HepG2 (cell line): ENCODE results near the gene UMPS. TPM values are rescaled to one million over a fixed set of nuclear protein-coding genes. Genes with fewer than 3 reads are reported as not detected.

Experiments
- FUBP1 ChIP-seq: sonication (generic); formaldehyde crosslinking; IDR thresholded peaks from 2 replicates; pipeline ENCODE4 v1.5.1; 2020; ENCODE audit warnings: missing genetic modification reagents, mild to moderate bottlenecking, borderline replicate concordance
- HNF1B ChIP-seq: sonication (generic); formaldehyde crosslinking; IDR thresholded peaks from 2 replicates; pipeline ENCODE4 v1.5.1; 2020; ENCODE audit warnings: mild to moderate bottlenecking, moderate library complexity, missing genetic modification reagents
- HOXA3 ChIP-seq: sonication (generic); formaldehyde crosslinking; IDR thresholded peaks from 2 replicates; pipeline ENCODE4 v1.5.0; 2020; ENCODE audit warnings: missing genetic modification reagents
- NFE2 ChIP-seq: sonication (generic); formaldehyde crosslinking; IDR thresholded peaks from 2 replicates; pipeline ENCODE4 v1.4.0; 2020; ENCODE audit warnings: missing genetic modification reagents
- SMARCE1 ChIP-seq: fragments of 450-650 bp; IDR thresholded peaks from 2 replicates; pipeline ENCODE4 v1.6.1; 2017; ENCODE audit warnings: borderline replicate concordance
- ZNF530 ChIP-seq: sonication (generic); formaldehyde crosslinking; IDR thresholded peaks from 2 replicates; pipeline ENCODE4 v1.5.0; 2020; ENCODE audit warnings: low read depth, mild to moderate bottlenecking, missing genetic modification reagents
- ZNF598 ChIP-seq: sonication (generic); formaldehyde crosslinking; IDR thresholded peaks from 2 replicates; pipeline ENCODE4 v1.5.1; 2020; ENCODE audit warnings: mild to moderate bottlenecking, missing genetic modification reagents, borderline replicate concordance
- ZNF749 ChIP-seq: sonication (generic); formaldehyde crosslinking; IDR thresholded peaks from 2 replicates; pipeline ENCODE4 v1.8.0; 2022; ENCODE audit warnings: mild to moderate bottlenecking, missing genetic modification reagents, moderate library complexity, borderline replicate concordance
- ZNF768 ChIP-seq: sonication (generic); formaldehyde crosslinking; IDR thresholded peaks from 2 replicates; pipeline ENCODE4 v1.4.0; 2020; ENCODE audit warnings: missing genetic modification reagents
- ZNF782 ChIP-seq: sonication (generic); formaldehyde crosslinking; IDR thresholded peaks from 2 replicates; pipeline ENCODE4 v1.4.0; 2020; ENCODE audit warnings: missing genetic modification reagents, mild to moderate bottlenecking, borderline replicate concordance
- polyA plus RNA-seq, 8 experiments: library from polyadenylated mRNA; depleted of rRNA in 3 of 8; stranded (reverse) in 7 of 8; unstranded in 1 of 8; fragments of >200 nt; fragmentation: Illumina TruSeq in 4 of 8; extraction: Trizol in 4 of 8; gene quantifications; 2 replicates each; pipeline versions ENCODE4 v1.2.1 to v1.2.3, GENCODE V29; 2011 to 2016; ENCODE audit warnings: low read depth in 4 of 8, missing spikeins in 1 of 8, mixed read lengths in 1 of 8; ENCODE audit not compliant: insufficient read depth in 1 of 8
- total RNA-seq, 5 experiments: library from RNA; depleted of rRNA; stranded (reverse); fragments of >200 nt; fragmentation: Illumina TruSeq; extraction: Trizol; gene quantifications; 2 replicates each; pipeline ENCODE4 v1.2.3, GENCODE V29; 2016; ENCODE audit warnings: low read depth in 1 of 5
- TF ChIP-seq, protein P1 (sequence below): sonication (generic); formaldehyde crosslinking; conservative IDR thresholded peaks from 2 replicates; pipeline ENCODE4 v1.5.0; 2020; ENCODE audit warnings: missing genetic modification reagents
- TF ChIP-seq, protein P2 (sequence below): sonication (generic); formaldehyde crosslinking; IDR thresholded peaks from 2 replicates; pipeline ENCODE4 v1.5.0; 2020; ENCODE audit warnings: mild to moderate bottlenecking, missing genetic modification reagents

Gene UMPS
- total and polyA plus RNA-seq, 2 of the 13 experiments (the other 11 are each of a cell fraction or from before 2014, with no cell fraction given): 52.7 to 74.2 TPM

DNA sequence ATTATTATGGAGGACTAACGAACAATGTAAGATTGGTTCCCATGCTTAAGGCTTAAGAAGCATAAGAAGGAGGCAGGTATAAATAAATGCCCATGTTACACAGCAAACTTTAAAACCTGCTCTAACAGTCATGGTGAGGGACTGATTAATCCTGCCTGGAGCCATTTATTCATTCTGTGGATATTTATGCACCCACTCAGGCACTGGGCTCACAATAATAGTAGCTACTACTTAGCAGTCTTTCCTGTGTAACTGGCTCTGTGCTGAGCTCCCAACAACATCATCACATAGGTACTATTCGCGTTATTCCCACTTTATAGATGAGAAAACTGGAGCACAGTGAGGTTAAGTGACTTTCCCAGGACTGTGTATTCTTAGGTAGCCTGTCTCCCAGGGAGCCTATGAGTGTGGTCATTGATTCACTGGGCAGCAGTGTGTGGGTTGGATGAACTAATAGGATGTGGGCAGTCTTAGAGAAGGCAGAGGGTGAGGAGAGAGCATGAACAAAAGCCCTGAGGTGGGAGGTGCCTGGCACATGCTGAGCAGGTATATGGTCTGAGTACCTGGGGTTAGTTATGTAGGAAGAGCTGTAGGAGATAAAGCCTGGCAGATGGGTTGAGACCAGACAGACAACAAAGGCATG is 44.1 kb upstream of the UMPS start (continued):
- TF ChIP-seq, protein P1, sequence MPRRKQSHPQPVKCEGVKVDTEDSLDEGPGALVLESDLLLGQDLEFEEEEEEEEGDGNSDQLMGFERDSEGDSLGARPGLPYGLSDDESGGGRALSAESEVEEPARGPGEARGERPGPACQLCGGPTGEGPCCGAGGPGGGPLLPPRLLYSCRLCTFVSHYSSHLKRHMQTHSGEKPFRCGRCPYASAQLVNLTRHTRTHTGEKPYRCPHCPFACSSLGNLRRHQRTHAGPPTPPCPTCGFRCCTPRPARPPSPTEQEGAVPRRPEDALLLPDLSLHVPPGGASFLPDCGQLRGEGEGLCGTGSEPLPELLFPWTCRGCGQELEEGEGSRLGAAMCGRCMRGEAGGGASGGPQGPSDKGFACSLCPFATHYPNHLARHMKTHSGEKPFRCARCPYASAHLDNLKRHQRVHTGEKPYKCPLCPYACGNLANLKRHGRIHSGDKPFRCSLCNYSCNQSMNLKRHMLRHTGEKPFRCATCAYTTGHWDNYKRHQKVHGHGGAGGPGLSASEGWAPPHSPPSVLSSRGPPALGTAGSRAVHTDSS (CRISPR knock-in tag): no peak
- TF ChIP-seq ZNF768: no peak
- no peak for TF ChIP-seq HOXA3 (CRISPR knock-in tag)
- no peak for TF ChIP-seq ZNF598 (CRISPR knock-in tag)
- TF ChIP-seq HNF1B (CRISPR knock-in tag): no peak
- TF ChIP-seq NFE2: no peak
- TF ChIP-seq ZNF749 (CRISPR knock-in tag): no peak
- no peak for TF ChIP-seq ZNF530
- no peak for TF ChIP-seq SMARCE1
- TF ChIP-seq, protein P2, sequence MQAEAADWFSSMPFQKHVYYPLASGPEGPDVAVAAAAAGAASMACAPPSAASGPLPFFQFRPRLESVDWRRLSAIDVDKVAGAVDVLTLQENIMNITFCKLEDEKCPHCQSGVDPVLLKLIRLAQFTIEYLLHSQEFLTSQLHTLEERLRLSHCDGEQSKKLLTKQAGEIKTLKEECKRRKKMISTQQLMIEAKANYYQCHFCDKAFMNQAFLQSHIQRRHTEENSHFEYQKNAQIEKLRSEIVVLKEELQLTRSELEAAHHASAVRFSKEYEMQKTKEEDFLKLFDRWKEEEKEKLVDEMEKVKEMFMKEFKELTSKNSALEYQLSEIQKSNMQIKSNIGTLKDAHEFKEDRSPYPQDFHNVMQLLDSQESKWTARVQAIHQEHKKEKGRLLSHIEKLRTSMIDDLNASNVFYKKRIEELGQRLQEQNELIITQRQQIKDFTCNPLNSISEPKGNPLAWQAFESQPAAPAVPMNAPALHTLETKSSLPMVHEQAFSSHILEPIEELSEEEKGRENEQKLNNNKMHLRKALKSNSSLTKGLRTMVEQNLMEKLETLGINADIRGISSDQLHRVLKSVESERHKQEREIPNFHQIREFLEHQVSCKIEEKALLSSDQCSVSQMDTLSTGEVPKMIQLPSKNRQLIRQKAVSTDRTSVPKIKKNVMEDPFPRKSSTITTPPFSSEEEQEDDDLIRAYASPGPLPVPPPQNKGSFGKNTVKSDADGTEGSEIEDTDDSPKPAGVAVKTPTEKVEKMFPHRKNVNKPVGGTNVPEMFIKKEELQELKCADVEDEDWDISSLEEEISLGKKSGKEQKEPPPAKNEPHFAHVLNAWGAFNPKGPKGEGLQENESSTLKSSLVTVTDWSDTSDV: no peak
- no peak for TF ChIP-seq ZNF782 (CRISPR knock-in tag)
- TF ChIP-seq FUBP1 (CRISPR knock-in tag): no peak
